GM03348 (cell line): Measurements from ENCODE around the gene SLC35C1.

Source experiments
- DNase-seq: peaks from one replicate; pipeline ENCODE4 v3.0.0; 2012; ENCODE audit warnings: low spot score

Gene SLC35C1

DNA sequence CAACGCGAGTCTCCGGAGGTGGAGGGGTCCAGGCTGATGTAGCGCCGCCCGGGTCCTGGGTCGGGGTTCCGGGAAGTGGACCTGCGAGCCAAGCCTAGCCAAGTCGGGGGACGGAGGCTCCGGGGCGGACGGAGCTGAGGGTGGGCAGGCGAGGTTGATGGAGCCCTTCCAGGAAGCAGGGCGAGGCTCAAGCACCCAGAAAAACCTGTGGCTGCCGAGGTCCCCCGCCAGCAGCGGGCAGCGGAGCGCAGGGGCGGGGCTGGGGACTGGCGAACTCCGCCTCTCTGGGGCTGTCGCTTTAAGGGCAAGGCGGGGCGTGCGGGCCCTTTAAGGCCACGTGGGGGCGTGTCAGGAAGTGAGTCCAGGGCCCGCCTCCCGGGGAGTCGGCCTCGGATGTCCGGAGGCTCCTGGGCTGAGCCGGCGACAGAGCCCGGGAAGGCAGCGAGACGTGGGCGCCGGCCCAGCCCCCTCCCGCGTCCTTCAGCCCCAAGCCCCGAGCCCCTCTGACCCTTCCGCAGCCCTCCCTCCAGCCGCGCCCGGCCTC is at the start of gene SLC35C1:
Gene SLC35C1, plus strand, starts transcription at position 389 of the 544 bp plus-strand sequence. CDS start 653 bp downstream, outside the sequence.
- DNase-seq = peak; percentile 98

DNA sequence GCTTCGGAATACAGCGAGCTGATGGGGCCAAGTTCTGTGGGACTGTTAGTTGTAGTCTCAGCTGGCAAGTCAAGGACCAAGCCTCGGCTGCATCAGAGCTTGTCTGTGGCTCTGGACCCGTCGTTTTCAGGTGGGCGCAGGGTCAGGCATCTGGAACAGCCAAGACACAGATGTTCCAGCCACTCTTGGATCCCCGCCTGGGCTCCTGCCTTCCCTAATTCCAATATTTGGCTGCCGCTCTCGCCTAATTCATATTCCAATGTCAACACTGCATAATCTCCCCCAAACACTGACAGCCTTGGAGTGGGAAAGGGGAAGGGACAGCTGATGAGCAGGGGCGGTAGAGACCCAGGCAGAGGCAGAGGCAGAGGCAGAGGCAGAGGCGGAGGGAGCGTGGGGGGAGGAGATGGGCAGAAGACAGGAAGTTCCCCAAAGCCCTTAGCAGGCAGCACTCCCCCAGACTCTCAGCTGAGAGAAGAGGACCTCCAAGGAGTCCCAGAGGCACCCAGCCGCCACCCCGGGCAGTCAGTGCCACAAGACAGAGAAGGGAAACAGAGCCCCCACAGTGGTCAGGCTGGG is 49.6 kb upstream of the SLC35C1 start:
- DNase-seq = no peak

DNA sequence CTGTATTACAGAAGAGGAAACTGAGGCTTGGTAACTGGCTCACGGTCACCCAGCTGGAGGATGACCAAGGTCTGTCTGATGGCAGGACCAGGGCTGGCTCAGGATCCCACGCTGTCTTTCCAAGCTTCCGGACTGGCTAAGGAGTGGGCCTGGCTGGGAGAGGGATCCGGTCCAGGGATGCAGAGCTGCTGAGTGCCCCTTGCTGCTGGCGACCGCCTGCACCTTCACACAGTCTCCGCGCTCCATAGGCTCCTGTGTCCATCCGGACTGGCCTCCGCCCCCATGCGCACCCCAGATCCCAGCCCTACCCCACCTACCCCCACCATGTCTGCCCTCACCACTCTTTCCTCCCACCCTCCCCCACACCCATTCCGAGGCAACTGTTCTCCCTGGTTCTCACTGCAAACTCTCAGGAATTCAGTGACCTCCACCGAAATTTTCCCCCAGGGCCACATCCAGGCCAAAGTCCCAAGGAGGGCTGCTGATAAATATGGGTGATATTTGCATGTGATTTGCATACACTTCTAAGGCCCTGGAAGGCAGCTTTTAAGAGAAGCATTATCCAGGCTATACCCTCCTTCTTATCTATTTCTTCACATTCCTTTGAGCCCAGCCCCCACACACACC is 48.5 kb upstream of the SLC35C1 start:
- no peak for DNase-seq

DNA sequence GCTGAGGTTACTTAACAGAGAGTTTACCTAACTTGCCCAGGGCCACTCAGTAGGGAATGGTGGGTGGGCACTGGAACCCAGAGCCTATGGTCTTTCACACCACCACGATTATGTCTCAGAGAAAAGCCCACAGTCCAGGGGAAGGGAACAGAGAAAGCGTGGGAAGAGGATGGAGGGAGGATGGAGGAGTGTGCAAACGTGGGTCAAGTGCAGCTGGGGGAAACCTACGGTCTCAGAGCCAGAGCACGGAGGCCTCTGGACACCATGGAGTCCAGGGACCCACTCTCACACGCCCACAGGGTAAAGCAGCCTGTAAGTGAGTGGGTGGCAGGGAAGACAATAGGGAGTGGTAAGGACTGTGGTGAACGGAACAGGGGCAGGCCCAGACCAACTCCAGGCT is 47.3 kb upstream of the SLC35C1 start:
- no peak for DNase-seq

DNA sequence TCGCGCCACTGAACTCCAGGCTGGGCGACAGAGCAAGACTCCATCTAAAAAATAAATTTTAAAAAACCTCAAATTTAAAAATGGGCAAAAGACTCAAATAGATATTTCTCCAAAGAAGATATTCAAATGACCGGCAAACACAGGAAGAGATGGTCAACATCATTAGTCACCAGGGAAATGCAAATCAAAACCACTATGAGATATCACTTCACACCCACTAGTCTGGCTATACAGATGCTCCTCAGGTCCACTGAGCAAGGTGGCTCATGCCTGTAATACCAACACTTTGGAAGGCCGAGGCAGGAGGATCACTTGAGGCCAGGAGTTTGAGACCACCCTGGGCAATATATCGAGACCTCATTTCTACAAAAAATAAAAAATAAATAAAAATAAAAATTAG is 43.3 kb upstream of the SLC35C1 start:
- no peak for DNase-seq

DNA sequence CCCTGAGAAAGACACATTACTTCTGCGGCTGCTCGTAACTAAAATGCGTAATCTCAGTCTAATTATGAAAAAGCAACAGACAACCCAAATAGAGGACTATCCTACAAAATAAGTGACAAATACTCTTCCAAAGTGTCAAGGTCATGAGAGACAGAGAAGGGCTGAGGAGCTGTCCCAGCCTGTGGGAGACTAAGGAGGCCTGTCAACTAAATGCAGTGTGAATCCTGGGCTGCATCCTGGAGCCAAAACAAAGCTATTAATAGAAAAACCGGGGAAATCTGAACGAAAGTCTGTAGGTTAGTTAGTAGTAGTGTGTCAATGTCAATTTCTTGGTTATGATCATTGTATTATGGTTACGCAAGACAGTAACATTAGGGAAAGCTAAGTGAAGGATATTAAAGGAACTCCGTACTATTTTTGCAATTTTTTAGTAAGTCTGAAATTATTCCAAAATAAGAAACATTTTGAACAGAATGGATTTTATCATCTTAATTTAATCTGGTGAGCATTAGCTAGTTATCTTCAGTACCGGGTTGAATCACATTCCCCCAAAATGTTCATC is 39.8 kb upstream of the SLC35C1 start:
- DNase-seq = no peak

DNA sequence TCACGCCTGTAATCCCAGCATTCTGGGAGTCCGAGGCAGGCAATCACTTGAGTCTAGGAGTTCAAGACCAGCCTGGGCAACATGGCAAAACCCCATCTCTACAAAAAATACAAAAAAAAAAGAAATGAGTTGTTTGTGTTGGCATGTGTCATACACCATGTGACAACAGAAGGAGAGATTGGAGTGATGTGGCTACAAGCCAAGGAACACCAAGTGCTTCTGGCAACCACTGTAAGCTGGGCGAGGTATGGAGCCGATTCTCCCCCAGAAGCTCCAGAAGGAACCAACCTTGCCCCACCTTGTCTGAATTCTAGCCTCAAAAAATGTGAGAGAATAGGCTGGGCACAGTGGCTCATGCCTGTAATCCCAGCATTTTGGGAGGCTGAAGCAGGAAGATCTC is 39.1 kb upstream of the SLC35C1 start:
- DNase-seq = no peak

DNA sequence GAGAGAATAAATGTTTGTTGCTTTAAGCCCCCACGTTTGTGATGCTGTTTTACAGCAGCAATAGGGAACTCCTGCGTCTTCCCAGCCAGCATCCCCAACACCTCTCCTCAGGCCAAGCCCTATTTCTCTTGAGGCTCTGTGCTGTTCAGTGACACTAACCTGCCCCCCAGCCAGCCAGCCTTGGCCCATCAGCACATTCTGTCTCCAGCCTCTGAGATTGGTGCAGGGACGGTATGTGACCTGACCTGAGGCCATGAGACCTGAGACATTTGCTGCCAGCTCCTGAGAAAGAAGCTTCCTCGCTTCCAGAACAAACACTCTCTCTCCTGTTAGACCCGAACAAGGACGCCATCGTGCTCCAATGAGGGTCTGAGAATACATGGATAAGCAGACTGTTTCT is 38.5 kb upstream of the SLC35C1 start:
- DNase-seq = no peak

DNA sequence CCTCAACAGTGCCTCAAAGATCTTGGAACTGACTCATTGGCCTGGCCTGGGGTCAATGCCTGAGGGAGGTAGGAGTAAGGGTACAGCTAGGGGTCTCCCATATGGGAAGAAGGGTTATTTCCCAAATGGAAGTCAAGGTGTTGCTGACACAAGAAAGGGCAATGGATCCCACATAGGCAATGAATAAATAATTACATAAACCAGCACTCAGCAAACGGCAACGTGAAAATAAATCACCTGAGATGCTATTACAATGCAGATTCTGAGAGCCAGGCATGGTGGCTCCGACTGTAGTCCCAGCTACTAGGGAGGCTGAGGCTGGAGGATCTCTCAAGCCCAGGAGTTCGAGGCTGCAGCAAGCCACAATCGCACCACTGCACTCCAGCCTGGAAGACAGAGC is 36.5 kb upstream of the SLC35C1 start:
- peak; percentile 0 for DNase-seq

DNA sequence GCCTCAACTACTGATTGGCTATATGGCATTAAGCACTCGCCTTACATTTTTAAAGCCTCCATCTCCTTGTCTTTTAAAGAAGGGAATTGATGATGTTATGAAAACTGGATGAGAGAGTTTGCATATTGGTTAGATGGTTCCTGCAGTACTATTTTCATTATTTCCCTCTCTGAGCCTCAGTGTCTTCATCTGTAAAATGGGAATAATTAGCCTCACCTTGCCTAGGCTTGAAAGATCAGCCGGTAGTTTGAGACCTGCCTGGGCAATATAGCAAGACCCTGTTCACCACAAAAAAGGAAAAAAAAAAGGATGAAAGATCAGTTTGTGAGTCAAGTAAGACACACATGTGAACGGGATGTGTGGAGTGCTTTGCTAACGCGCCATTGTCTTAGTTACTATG is 35.0 kb upstream of the SLC35C1 start:
- DNase-seq = peak; percentile 1

DNA sequence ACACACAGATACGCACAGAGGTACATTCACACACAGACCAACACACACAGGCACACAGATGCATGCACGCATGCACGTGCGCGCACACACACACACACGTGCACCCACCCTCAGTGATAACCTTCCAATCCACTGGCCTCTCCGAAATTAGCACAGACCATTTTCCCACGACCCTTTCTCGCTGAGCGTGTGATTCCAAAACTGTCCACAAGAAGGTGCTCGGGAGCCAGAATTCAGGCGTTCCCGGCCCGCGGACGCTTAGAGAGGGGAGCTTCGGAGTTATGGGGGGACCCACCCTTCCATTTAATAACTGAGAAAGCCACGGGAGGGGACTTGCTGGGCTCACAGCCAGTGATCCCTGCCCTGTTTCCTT is 33.8 kb upstream of the SLC35C1 start:
- peak; percentile 84 for DNase-seq

DNA sequence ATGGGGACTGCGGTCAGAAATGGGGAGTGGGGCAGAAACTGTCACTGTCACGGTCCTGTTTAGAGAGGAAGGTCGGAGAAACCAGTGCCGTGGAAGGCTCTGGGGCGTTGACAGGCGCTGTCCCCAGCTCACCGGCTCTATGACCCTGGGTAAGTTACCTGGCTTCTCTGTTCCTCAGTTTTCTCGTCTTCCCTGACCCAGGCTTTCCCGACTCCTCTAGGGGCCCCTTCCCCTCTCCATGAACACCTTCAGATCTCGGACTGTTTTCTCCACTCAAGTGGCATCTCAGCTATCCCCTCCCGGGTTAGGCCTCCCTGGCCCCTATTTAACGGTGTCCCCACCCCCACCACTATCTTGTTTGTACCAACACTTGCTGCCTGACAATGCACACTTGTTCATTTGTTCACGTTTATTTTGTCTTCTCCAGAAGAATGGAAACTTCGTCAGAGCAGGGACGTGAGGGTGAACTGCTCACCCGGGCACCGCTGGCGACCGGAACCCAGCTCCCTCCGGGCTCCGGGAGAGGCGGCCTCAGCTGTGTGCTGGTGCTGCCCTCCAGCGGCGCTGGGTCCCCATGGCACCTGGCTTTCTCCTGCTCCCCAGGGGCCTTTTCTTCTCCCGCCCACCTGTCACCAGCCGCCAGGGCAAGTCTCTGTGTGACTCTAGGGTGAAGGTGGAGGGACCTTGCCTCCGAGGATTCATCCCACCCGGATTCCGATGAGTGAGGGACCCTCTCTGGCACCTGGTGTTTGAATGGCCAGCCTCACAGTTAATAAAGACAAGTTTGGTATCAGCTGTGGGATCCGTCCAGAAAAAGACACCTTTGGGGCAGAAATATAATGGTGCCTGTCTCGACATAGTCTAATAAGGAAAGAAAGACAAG is 33.1 kb upstream of the SLC35C1 start:
- peak; percentile 97 for DNase-seq

DNA sequence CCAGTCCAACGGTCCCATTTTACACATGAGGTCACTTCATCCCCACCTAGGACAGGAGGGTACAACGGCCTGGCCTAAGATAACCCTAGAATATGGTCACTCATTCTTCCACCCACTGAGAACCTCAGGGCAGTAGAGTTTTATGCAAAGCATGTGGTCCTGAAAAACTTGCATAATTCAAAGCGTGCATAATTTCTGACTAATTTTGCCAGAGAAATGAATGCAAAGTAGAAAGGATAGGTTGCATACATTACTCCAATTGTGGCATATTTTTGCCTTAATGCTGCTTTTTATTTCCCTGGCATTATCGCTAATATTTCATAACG is 32.5 kb upstream of the SLC35C1 start:
- DNase-seq = no peak

DNA sequence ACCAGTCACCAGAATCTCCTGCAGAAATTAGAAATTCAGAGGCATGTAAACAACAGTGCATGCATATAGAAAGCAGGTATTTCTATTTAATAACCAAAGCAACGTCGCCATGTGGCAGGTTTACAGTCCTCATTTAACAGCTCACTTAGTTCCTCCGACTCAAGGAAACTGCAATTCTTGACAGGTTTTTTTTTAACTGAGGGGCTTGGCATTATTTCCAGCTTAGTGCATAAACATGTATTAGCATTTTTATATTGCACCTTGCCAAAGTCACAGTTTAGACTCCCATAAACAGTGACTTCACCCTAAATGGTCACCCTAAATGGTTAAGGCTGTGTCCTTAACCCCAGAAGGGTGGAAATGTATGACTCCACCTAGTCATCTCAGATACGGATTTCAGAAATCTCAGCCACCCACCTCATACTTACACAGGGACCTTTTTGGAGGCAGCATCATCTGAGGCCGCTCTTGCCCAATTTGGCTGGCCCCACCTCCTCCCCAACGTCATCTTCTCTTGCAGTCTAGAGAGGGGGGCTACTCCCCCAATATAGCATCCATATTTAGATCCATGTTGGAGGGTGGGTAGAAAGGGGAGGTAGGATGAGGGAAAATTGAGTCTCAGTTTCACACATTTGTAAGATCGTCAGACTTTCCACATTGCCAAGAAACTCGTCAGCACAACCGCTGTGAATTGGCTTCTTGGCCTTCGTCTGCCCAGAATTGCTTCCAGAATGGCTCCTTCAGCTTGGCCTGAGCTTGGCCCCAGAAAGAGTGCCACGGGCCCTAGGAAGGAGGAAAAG is 31.8 kb upstream of the SLC35C1 start:
- peak; percentile 16 for DNase-seq

DNA sequence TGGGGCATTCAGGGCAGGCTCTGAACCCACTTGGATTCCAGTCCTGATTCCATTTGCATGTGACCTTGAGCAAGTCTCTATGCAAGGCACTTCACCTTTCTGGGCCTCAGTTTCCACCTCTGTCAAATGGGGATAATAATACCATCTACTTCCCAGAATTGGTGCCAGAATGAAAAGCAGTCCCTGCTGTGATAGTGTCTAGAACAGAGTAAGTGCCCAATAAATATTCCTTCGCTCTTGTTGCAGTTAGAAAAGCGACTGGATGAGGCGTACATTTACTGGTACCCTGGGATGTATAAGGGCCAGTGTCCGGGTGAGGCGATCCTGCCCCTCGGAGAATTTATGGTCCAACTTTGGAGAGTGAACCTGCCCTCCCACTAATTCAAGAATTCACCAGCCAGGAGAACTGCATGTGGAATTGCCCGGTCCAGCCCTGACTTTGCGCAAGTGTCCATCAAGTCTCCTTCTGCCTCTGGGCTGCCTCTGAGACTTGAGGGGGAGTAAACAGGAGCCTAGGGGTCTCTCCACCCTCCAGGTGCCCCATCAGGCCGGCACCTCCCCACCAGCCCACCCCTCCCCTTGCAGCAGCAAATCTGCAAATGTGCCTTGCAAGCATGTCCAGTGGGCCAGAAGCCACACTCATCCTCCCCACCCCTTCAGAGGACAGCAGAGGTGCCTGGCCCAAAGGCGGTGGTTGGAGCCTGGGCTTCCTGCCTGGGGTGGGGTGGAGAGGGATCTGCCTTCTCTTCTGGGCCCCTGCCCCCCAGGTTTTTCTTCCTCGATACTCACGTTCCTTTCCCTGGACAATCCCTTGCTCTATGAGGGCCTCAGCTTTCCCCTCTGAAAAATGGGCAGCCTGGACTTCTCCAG is 30.9 kb upstream of the SLC35C1 start:
- DNase-seq = peak; percentile 1

DNA sequence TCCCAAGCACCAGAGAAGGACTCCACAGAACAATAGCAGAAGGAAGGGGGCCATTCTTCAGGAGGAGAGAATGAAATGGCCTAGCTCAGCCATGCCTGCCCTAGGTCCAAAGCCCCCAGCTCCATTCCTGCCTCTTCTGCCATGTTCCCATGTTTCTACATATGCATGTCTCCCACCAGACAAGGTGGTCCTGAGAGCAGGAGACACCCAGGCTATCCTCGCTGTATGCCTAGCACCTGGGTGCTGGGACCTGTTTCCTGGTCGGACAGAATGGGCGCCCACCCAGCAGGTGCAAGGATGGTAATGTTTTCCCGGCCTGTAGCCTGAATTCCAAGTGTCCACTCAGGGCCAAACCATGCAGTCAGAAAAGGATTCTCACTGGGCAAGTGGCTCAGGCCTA is 30.2 kb upstream of the SLC35C1 start:
- peak; percentile 4 for DNase-seq

DNA sequence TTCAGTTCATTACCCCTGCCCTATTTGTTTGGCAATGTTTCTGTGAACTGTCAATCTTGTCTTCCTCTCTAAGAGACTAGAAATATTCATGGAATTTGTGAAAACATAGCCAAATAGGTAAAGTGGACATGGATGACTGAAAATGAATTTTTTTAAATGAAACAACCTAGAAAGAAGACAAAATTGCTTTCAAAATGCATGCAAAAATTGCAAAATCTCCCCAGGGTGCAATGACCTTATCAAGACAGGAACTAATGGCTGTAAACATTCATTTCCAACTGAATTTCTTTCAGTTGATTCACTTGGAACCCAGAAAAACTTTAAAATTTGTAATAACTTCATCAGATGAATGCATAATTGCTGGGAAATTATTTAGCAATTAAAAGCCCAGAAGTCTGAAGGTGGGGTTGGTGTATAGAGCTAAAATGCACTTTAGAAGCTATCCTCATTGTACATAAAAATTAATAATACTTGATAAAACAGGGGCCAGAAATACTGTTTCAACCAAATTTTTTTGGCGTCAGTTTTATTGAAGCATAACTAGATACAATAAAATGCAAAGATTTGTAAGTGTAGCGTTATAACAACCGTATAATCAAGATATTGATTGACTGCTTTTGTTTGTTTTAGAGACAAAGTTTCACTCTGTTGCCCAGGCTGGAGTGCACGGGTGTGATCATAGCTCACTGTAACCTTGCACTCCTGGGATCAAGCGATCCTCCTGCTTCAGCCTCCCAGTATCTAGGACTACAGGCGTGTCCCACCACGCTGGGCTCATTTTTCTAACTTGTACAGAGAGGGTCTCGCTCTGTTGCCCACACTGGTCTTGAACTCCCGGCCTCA is 27.6 kb upstream of the SLC35C1 start:
- peak; percentile 58 for DNase-seq

DNA sequence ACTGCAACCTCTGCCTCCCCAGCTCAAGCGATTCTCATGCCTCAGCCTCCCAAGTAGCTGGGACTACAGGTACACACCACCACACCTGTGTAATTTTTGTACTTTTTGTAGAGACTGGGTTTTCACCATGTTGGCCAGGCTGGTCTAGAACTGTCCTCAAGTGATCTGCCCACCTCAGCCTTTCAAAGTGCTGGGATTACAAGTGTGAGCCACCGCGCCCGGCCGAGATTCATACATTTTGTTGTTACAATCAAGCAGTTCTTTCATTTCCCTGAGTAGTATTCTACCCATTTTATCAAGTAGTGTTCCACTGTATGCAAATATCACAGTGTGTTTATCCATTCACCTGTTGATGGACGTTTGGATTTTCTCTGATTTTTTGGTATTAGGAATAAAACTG is 26.6 kb upstream of the SLC35C1 start:
- DNase-seq = no peak

DNA sequence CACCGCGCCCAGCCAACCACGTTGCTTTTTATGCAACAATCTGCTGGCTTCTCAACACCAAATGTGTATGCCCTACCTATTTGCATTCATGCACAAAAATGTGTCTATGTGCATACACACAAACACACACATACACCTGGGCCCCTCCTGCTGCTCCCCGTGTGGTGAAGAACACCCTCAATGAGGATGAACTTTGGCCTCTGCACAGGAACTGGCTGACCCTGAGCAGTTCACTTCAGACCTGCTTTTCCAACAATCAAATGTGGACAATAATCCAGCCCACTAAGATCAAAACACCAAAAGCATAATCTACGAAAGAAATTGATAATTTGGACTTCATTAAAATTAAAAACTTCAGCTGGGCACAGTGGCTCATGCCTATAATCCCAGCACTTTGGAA is 25.3 kb upstream of the SLC35C1 start:
- DNase-seq = no peak

DNA sequence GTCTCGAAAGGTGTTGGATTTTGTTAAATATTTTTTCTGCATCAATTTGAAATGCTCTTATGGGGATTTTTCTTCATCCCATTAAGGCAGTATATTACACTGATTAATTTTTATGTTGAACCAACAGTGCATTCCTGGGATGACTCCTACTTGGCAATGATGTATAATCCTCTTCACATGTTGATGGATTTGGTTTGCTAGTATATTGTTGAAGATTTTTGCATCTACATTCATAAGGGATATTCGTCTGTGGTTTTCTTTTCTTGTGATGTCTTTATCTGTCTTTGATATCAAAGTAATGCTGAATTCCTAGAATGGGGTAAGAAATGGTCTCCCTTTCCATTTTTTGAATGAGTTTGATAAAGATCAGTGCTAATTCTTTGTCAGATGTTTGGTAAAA is 18.7 kb upstream of the SLC35C1 start:
- DNase-seq = no peak
